Central memory CD8-positive, alpha-beta T cell (primary cell): ENCODE data around the gene SAMD13.

Experiments used
- ATAC-seq: fragments of 150-1000 bp; cut with Tn5 transposase; replicated peaks from 2 replicates; pipeline ENCODE4 v1.10.0; 2022; ENCODE audit warnings: mild to moderate bottlenecking, moderate FRiP score, moderate number of reproducible peaks; ENCODE audit not compliant: poor library complexity, severe bottlenecking; ENCODE audit errors: extremely low read depth
- DNase-seq, 2 donors: peaks; one replicate each; pipeline ENCODE4 v3.0.0; 2021; ENCODE audit warnings: low spot score in 2 of 2
- H3K27ac Mint-ChIP-seq: one replicate; pipeline ENCODE4 v1.8.0; 2022; ENCODE audit warnings: low read depth, mild to moderate bottlenecking, moderate library complexity, mixed read lengths
- H3K27me3 Mint-ChIP-seq: one replicate; pipeline ENCODE4 v1.8.0; 2022; ENCODE audit warnings: mixed read lengths
- H3K36me3 Mint-ChIP-seq: one replicate; pipeline ENCODE4 v1.8.0; 2022; ENCODE audit warnings: mild to moderate bottlenecking, moderate library complexity, mixed read lengths; ENCODE audit not compliant: insufficient read depth
- H3K4me1 Mint-ChIP-seq: one replicate; pipeline ENCODE4 v1.8.0; 2022; ENCODE audit warnings: mixed read lengths
- H3K4me3 Mint-ChIP-seq: one replicate; pipeline ENCODE4 v1.8.0; 2022; ENCODE audit warnings: mild to moderate bottlenecking, moderate library complexity, mixed read lengths
- H3K9me3 Mint-ChIP-seq: one replicate; pipeline ENCODE4 v1.8.0; 2022; ENCODE audit warnings: mixed read lengths

The SAMD13 gene

GRCh38 chr1:84390226-84390625 lies 88.7 kb downstream of the SAMD13 start:
- H3K9me3 Mint-ChIP-seq = no peaks in the 10 kb centered on the region
- H3K4me1 Mint-ChIP-seq = no peaks in the 10 kb centered on the region
- no peaks in the 10 kb centered on the region for H3K36me3 Mint-ChIP-seq
- no peak for ATAC-seq
- no peak for DNase-seq
- no peak overlapping the region for H3K4me3 Mint-ChIP-seq
- H3K27ac Mint-ChIP-seq = no peak overlapping the region
- H3K27me3 Mint-ChIP-seq = no peaks in the 10 kb centered on the region

GRCh38 chr1:84398175-84399155 lies 97.0 kb downstream of the SAMD13 start, which contains the start of gene DNASE2B:
TSS of gene DNASE2B (plus strand) at chr1:84398484. CDS start at chr1:84398565, 81 bp downstream.
- H3K4me1 Mint-ChIP-seq = no peaks in the 10 kb centered on the region
- no peak within 1 kb of the TSS for H3K4me3 Mint-ChIP-seq
- no peaks in the 10 kb centered on the region for H3K27me3 Mint-ChIP-seq
- DNase-seq = no peak
- no peaks in the 10 kb centered on the region for H3K9me3 Mint-ChIP-seq
- no peak for ATAC-seq
- no peak within 1 kb of the TSS for H3K27ac Mint-ChIP-seq
- H3K36me3 Mint-ChIP-seq = no peaks in the 10 kb centered on the region
